Glomerular visceral epithelial cell (primary cell): ENCODE measurements around the gene MUC4.
"Not testable (repeated sequence)": the region's sequence is repeated elsewhere in the genome, so short reads cannot be mapped to it uniquely, and the experiment has no call there.

ENCODE experiments used
- DNase-seq: peaks from one replicate; pipeline ENCODE4 v3.0.0-alpha.2; 2016; ENCODE audit errors: extremely low spot score

Gene MUC4

GRCh38 chr3:195788711-195789581, 22.8 kb downstream of the MUC4 start:
- DNase-seq, result no peak

DNA sequence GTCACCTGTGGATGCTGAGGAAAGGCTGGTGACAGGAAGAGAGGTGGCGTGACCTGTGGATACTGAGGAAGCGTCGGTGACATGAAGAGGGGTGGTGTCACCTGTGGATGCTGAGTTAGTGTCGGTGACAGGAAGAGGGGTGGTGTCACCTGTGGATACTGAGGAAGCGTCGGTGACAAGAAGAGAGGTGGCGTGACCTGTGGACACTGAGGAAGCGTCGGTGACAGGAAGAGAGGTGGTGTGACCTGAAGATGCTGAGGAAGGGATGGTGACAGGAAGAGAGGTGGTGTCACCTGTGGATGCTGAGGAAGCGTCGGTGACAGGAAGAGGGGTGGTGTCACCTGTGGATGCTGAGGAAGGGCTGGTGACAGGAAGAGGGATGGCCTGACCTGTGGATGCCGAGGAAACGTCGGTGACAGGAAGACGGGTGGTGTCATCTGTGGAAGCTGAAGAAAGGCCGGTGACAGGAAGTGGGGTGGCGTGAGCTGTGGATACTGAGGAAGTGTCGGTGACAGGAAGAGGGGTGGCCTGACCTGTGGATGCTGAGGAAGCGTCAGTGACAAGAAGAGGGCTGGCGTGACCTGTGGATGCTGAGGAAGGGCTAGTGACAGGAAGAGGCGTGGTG, 25.8 kb downstream of the MUC4 start:
- DNase-seq, result not testable (repeated sequence)

GRCh38 chr3:195784031-195784430, 27.7 kb downstream of the MUC4 start:
- DNase-seq, result not testable (repeated sequence)

DNA sequence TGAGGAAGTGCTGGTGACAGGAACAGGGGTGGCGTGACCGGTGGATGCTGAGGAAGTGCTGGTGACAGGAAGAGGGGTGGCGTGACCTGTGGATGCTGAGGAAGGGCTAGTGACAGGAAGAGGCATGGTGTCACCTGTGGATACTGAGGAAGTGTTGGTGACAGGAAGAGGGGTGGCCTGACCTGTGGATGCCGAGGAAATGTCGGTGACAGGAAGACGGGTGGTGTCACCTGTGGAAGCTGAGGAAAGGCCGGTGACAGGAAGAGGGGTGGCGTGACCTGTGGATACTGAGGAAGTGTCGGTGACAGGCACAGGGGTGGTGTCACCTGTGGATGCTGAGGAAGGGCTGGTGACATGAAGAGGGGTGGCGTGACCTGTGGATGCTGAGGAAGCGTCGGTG, 30.5 kb downstream of the MUC4 start:
- not testable (repeated sequence) for DNase-seq

GRCh38 chr3:195777975-195778374, 33.8 kb downstream of the MUC4 start:
- DNase-seq, result no peak

GRCh38 chr3:195774917-195775316, 36.8 kb downstream of the MUC4 start:
- DNase-seq, result no peak

- DNase-seq, result no peak
These were observed 37.7 kb downstream of the MUC4 start for GRCh38 chr3:195773956-195774537.

- DNase-seq, result no peak
These were observed 40.0 kb downstream of the MUC4 start for GRCh38 chr3:195771646-195772300.

- not testable (repeated sequence) for DNase-seq
These were observed 40.7 kb downstream of the MUC4 start for GRCh38 chr3:195770841-195771645.

DNA sequence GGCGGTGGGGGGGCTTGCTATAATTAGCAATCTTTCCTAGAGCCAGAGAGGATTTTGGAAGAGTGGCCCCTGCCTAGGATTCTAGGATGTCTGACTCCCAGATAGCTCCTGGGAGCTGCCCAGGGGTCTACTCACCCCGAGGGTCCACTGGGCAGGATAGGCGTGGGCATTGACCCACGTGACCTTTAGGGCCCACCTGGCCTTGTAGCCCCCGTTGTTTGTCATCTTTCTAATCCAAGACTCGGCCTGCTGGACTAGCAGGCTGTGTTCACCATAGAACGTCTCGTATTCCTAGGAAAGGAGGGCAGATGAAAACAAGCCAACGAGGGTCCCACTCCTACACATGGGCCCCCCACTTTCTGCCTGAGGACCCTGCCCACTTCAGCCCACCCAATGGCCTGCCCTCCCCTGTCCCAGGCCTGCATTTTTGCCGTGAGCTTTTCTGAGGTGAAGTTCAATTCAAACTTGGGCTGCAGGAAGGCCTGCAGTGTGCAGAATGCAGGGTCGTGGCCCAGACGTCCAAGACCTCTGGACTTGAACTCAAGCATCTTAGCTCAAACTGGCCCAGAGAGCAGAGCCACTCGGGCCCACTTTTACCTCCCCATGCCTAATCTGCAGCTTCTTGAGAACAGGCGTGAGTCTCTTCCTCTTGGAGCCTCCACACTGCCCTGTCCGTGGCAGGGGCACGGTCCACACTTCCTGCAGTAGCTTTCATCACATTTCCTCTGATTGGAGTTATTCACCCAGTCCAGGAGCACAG, 41.5 kb downstream of the MUC4 start:
- no peak for DNase-seq

- DNase-seq, result no peak
These were observed 42.2 kb downstream of the MUC4 start for GRCh38 chr3:195769551-195769950.

DNA sequence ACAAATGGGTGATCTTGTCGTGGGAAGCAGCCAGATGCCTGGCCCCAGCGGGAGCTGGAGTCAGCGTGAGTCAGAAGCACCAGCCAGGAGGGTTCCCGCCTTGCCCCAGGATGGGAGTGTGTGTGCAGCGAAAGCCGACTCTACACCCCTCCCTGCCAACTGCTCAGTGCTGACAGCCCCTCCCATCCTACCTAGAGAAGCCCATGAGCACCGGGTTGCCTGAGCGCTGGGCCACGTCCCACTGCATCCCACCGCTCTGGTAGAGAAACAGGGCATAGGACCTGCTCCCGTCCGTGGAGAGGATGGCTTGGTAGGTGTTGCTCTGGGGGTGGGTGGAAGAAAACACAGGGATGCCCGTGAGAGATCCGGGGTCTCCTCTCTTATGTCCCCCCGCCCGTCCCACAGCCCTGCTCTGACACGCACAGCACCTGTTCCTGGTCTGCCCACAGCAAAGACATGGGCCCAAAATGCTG, 42.9 kb downstream of the MUC4 start:
- no peak for DNase-seq

GRCh38 chr3:195768414-195768813, 43.3 kb downstream of the MUC4 start:
- no peak for DNase-seq

- DNase-seq, result no peak
These were observed 43.9 kb downstream of the MUC4 start for GRCh38 chr3:195767792-195768191.

DNA sequence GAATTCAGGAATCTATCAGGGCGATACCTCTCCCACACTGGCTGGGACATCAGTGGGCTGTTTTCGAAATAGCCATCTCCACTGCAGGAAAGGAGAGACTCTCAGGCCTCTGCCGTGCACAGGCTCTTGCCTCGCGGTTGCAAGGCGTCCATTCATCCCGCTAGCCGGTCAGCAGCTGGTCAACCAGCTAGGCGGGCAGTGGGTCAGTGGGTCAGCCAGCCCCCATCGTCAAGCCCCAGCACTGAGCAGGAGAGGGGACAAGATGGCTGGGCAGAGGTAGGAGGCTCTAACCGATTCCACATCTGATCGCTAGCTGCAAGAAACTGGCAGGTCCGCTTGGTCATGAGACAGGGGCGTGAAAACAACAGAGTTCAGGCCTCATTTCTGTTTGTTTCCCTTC, 45.1 kb downstream of the MUC4 start:
- no peak for DNase-seq

GRCh38 chr3:195764961-195765706, 46.6 kb downstream of the MUC4 start:
- DNase-seq, result no peak

- DNase-seq, result no peak
These were observed 47.6 kb downstream of the MUC4 start for GRCh38 chr3:195763843-195764825.

GRCh38 chr3:195763076-195763830, 48.5 kb downstream of the MUC4 start:
- DNase-seq, result no peak
